Suprapubic skin (tissue), 3 donors: ENCODE results near the gene TRNP1.

ENCODE experiments used
- CTCF ChIP-seq, 2 donors: fragments of 200-600 bp in 1 of 2; fragments of 450-650 bp in 1 of 2; sonication (generic) in 1 of 2; IDR thresholded peaks; one replicate each; pipeline ENCODE4 v1.5.1; 2016 to 2019; ENCODE audit warnings: antibody characterized with exemption in 2 of 2, mild to moderate bottlenecking in 1 of 2, moderate library complexity in 1 of 2
- POLR2A ChIP-seq, 2 donors: fragments of 450-650 bp; IDR thresholded peaks; one replicate each; pipeline ENCODE4 v1.6.1; 2017; ENCODE audit warnings: antibody characterized with exemption in 2 of 2, mild to moderate bottlenecking in 2 of 2, moderate library complexity in 2 of 2

GRCh38 chr1:27006683-27007082, 13.2 kb downstream of the TRNP1 start:
- no peak for TF ChIP-seq POLR2A (IDR thresholded peaks at IDR 0.05)
- TF ChIP-seq CTCF (IDR thresholded peaks at IDR 0.05): no peak
